ENCODE data around the gene SNTB2.

Gene SNTB2

GRCh38 chr16:69233124-69233523, 46.2 kb downstream of the SNTB2 start:
- H4K8ac ChIP-seq (ENCODE audit: low read length): no peak overlapping the region
- no peak overlapping the region for H3K9ac ChIP-seq (ENCODE audit: low read length)
- no peak for DNase-seq
- no peak overlapping the region for H3K4ac ChIP-seq (ENCODE audit: low read depth in 1 of 2, low read length in 2 of 2)
- H3K9me3 ChIP-seq (ENCODE audit: control insufficient read depth, low read length): no peaks in the 10 kb centered on the region
- H3K79me1 ChIP-seq (replicated peaks; ENCODE audit: low read length, poor library complexity, severe bottlenecking): peaks cover 36% of the 10 kb centered on the region
- peaks cover 3 to 8% of the 10 kb centered on the region in 2 experiments for H3K36me3 ChIP-seq (ENCODE audit: control insufficient read depth in 1 of 2, insufficient read depth in 2 of 2, low read depth in 1 of 2, low read length in 2 of 2)
- H3K23ac ChIP-seq (ENCODE audit: low read length in 2 of 2): no peak overlapping the region
- H3K4me3 ChIP-seq (ENCODE audit: insufficient read depth in 1 of 2, low read depth in 1 of 2, low read length in 2 of 2): no peak overlapping the region
- no peak overlapping the region for H2BK12ac ChIP-seq (ENCODE audit: low read length in 2 of 2)
- H2BK120ac ChIP-seq (ENCODE audit: low read depth, low read length): no peak overlapping the region
- H3K4me2 ChIP-seq (ENCODE audit: low read length, poor library complexity, severe bottlenecking): no peak overlapping the region
- H4K91ac ChIP-seq (ENCODE audit: low read length): no peak overlapping the region
- H3K27me3 ChIP-seq (ENCODE audit: control insufficient read depth in 1 of 2, insufficient read depth in 1 of 2, low read length in 2 of 2): no peaks in the 10 kb centered on the region
- no peak overlapping the region for H2AFZ ChIP-seq (ENCODE audit: low read depth, low read length)
- H3K18ac ChIP-seq (ENCODE audit: low read depth in 1 of 2, low read length in 2 of 2): no peak overlapping the region
- no peaks in the 10 kb centered on the region for H3K4me1 ChIP-seq (ENCODE audit: control insufficient read depth, insufficient read depth, low read depth, low read length)
- no peak overlapping the region for H2BK5ac ChIP-seq (ENCODE audit: low read depth, low read length, poor library complexity, severe bottlenecking)
- H2BK15ac ChIP-seq (ENCODE audit: low read depth, poor library complexity, severe bottlenecking): no peak overlapping the region
- H2AK5ac ChIP-seq (ENCODE audit: low read length, severe bottlenecking): no peak overlapping the region
- H3K27ac ChIP-seq (ENCODE audit: low read length, poor library complexity, severe bottlenecking): no peak overlapping the region
- H3K14ac ChIP-seq (ENCODE audit: low read length in 2 of 2): no peak overlapping the region

- 100% methylated on average over 3 of the region's 3 CpGs for WGBS
- Histone ChIP-seq H3K23ac (ENCODE audit: low read length in 2 of 2) (no peak overlapping the region), H4K91ac (ENCODE audit: low read length) (no peak overlapping the region), H3K27me3 (ENCODE audit: control insufficient read depth in 1 of 2, insufficient read depth in 1 of 2, low read length in 2 of 2) (no peaks in the 10 kb centered on the region), H4K8ac (ENCODE audit: low read length) (no peak overlapping the region), H3K14ac (ENCODE audit: low read length in 2 of 2) (no peak overlapping the region), H3K4me3 (ENCODE audit: insufficient read depth in 1 of 2, low read depth in 1 of 2, low read length in 2 of 2) (no peak overlapping the region), H3K79me1 (replicated peaks; ENCODE audit: low read length, poor library complexity, severe bottlenecking) (peaks cover 40% of the 10 kb centered on the region), H3K4ac (ENCODE audit: low read depth in 1 of 2, low read length in 2 of 2) (no peak overlapping the region), H3K4me1 (ENCODE audit: control insufficient read depth, insufficient read depth, low read depth, low read length) (no peaks in the 10 kb centered on the region), H3K27ac (ENCODE audit: low read length, poor library complexity, severe bottlenecking) (no peak overlapping the region), H2BK15ac (ENCODE audit: low read depth, poor library complexity, severe bottlenecking) (no peak overlapping the region), H3K4me2 (ENCODE audit: low read length, poor library complexity, severe bottlenecking) (no peak overlapping the region), H2AFZ (ENCODE audit: low read depth, low read length) (no peak overlapping the region), H3K36me3 (ENCODE audit: control insufficient read depth in 1 of 2, insufficient read depth in 2 of 2, low read depth in 1 of 2, low read length in 2 of 2) (peaks cover 3 to 12% of the 10 kb centered on the region in 2 experiments), H2BK12ac (ENCODE audit: low read length in 2 of 2) (no peak overlapping the region), H3K9me3 (ENCODE audit: control insufficient read depth, low read length) (no peaks in the 10 kb centered on the region), H2AK5ac (ENCODE audit: low read length, severe bottlenecking) (no peak overlapping the region), H3K9ac (ENCODE audit: low read length) (no peak overlapping the region), H2BK5ac (ENCODE audit: low read depth, low read length, poor library complexity, severe bottlenecking) (no peak overlapping the region), H2BK120ac (ENCODE audit: low read depth, low read length) (no peak overlapping the region), H3K18ac (ENCODE audit: low read depth in 1 of 2, low read length in 2 of 2) (no peak overlapping the region)
- no peak for DNase-seq
Measured at GRCh38 chr16:69234460-69234859, 47.5 kb downstream of the SNTB2 start.

- Histone ChIP-seq H4K8ac (ENCODE audit: low read length) (no peak overlapping the region), H3K4me3 (ENCODE audit: insufficient read depth in 1 of 2, low read depth in 1 of 2, low read length in 2 of 2) (no peak overlapping the region), H3K9ac (ENCODE audit: low read length) (no peak overlapping the region), H3K36me3 (ENCODE audit: control insufficient read depth in 1 of 2, insufficient read depth in 2 of 2, low read depth in 1 of 2, low read length in 2 of 2) (peaks cover 3 to 12% of the 10 kb centered on the region in 2 experiments), H3K14ac (ENCODE audit: low read length in 2 of 2) (no peak overlapping the region), H3K4me1 (ENCODE audit: control insufficient read depth, insufficient read depth, low read depth, low read length) (no peaks in the 10 kb centered on the region), H3K9me3 (ENCODE audit: control insufficient read depth, low read length) (no peaks in the 10 kb centered on the region), H2AFZ (ENCODE audit: low read depth, low read length) (no peak overlapping the region), H2BK15ac (ENCODE audit: low read depth, poor library complexity, severe bottlenecking) (no peak overlapping the region), H2AK5ac (ENCODE audit: low read length, severe bottlenecking) (no peak overlapping the region), H2BK12ac (ENCODE audit: low read length in 2 of 2) (no peak overlapping the region), H3K23ac (ENCODE audit: low read length in 2 of 2) (no peak overlapping the region), H3K18ac (ENCODE audit: low read depth in 1 of 2, low read length in 2 of 2) (no peak overlapping the region), H2BK5ac (ENCODE audit: low read depth, low read length, poor library complexity, severe bottlenecking) (no peak overlapping the region), H4K91ac (ENCODE audit: low read length) (no peak overlapping the region), H2BK120ac (ENCODE audit: low read depth, low read length) (no peak overlapping the region), H3K79me1 (replicated peaks; ENCODE audit: low read length, poor library complexity, severe bottlenecking) (peaks cover 40% of the 10 kb centered on the region), H3K27ac (ENCODE audit: low read length, poor library complexity, severe bottlenecking) (no peak overlapping the region), H3K27me3 (ENCODE audit: control insufficient read depth in 1 of 2, insufficient read depth in 1 of 2, low read length in 2 of 2) (no peaks in the 10 kb centered on the region), H3K4ac (ENCODE audit: low read depth in 1 of 2, low read length in 2 of 2) (no peak overlapping the region), H3K4me2 (ENCODE audit: low read length, poor library complexity, severe bottlenecking) (no peak overlapping the region)
- DNase-seq: no peak
Measured at GRCh38 chr16:69236319-69236718, 49.4 kb downstream of the SNTB2 start.

- Histone ChIP-seq H3K4me2 (ENCODE audit: low read length, poor library complexity, severe bottlenecking) (no peak overlapping the region), H2BK120ac (ENCODE audit: low read depth, low read length) (no peak overlapping the region), H2BK15ac (ENCODE audit: low read depth, poor library complexity, severe bottlenecking) (no peak overlapping the region), H2AFZ (ENCODE audit: low read depth, low read length) (no peak overlapping the region), H3K18ac (ENCODE audit: low read depth in 1 of 2, low read length in 2 of 2) (no peak overlapping the region), H3K9me3 (ENCODE audit: control insufficient read depth, low read length) (no peaks in the 10 kb centered on the region), H2BK12ac (ENCODE audit: low read length in 2 of 2) (no peak overlapping the region), H3K4me3 (ENCODE audit: insufficient read depth in 1 of 2, low read depth in 1 of 2, low read length in 2 of 2) (no peak overlapping the region), H3K4ac (ENCODE audit: low read depth in 1 of 2, low read length in 2 of 2) (no peak overlapping the region), H3K27me3 (ENCODE audit: control insufficient read depth in 1 of 2, insufficient read depth in 1 of 2, low read length in 2 of 2) (no peaks in the 10 kb centered on the region), H2BK5ac (ENCODE audit: low read depth, low read length, poor library complexity, severe bottlenecking) (no peak overlapping the region), H3K4me1 (ENCODE audit: control insufficient read depth, insufficient read depth, low read depth, low read length) (no peaks in the 10 kb centered on the region), H2AK5ac (ENCODE audit: low read length, severe bottlenecking) (no peak overlapping the region), H3K27ac (ENCODE audit: low read length, poor library complexity, severe bottlenecking) (no peak overlapping the region), H3K36me3 (ENCODE audit: control insufficient read depth in 1 of 2, insufficient read depth in 2 of 2, low read depth in 1 of 2, low read length in 2 of 2) (peaks cover 3 to 12% of the 10 kb centered on the region in 2 experiments), H3K79me1 (replicated peaks; ENCODE audit: low read length, poor library complexity, severe bottlenecking) (peaks cover 47% of the 10 kb centered on the region), H3K14ac (ENCODE audit: low read length in 2 of 2) (no peak overlapping the region), H4K8ac (ENCODE audit: low read length) (no peak overlapping the region), H4K91ac (ENCODE audit: low read length) (no peak overlapping the region), H3K23ac (ENCODE audit: low read length in 2 of 2) (no peak overlapping the region), H3K9ac (ENCODE audit: low read length) (no peak overlapping the region)
- no peak for DNase-seq
- WGBS: 99% methylated on average over 1 of the region's 3 CpGs
Measured at GRCh38 chr16:69237296-69237695, 50.3 kb downstream of the SNTB2 start.
